MM.1S (cell line): ENCODE measurements around the gene LRMDA.

ENCODE experiments used
- DNase-seq: peaks from one replicate; pipeline ENCODE4 v3.0.0-alpha.2; 2015
- H2AFZ ChIP-seq: fragments of 300-600 bp; sonication (generic); 2 replicates; pipeline ENCODE4 v1.6.0; 2016; ENCODE audit warnings: antibody characterized with exemption, low read length
- H3F3A ChIP-seq: fragments of 300-600 bp; sonication (generic); 2 replicates; pipeline ENCODE4 v1.6.1; 2016; ENCODE audit warnings: mild to moderate bottlenecking, antibody characterized with exemption, low read length, moderate library complexity, mixed read lengths; ENCODE audit not compliant: insufficient read depth
- H3K27ac ChIP-seq: fragments of 300-600 bp; sonication (generic); 2 replicates; pipeline ENCODE4 v1.5.1; 2016; ENCODE audit warnings: mild to moderate bottlenecking, low read length
- H3K27me3 ChIP-seq: fragments of 300-600 bp; sonication (generic); replicated peaks from 2 replicates; pipeline ENCODE4 v1.6.0; 2016; ENCODE audit warnings: low read length; ENCODE audit not compliant: insufficient read depth
- H3K36me3 ChIP-seq: fragments of 300-600 bp; sonication (generic); replicated peaks from 2 replicates; pipeline ENCODE4 v1.6.1; 2016; ENCODE audit warnings: mild to moderate bottlenecking, low read length, mixed read lengths; ENCODE audit not compliant: insufficient read depth
- H3K4me1 ChIP-seq: fragments of 300-600 bp; sonication (generic); 2 replicates; pipeline ENCODE4 v1.6.1; 2016; ENCODE audit warnings: low read length, mixed read lengths
- H3K4me2 ChIP-seq: fragments of 300-600 bp; sonication (generic); 2 replicates; pipeline ENCODE4 v1.6.0; 2016; ENCODE audit warnings: low read depth, low read length
- H3K4me3 ChIP-seq: fragments of 300-600 bp; sonication (generic); 2 replicates; pipeline ENCODE4 v1.5.1; 2016; ENCODE audit warnings: low read length, mixed read lengths
- H3K79me2 ChIP-seq: fragments of 300-600 bp; sonication (generic); 2 replicates; pipeline ENCODE4 v1.6.1; 2016; ENCODE audit warnings: mixed run types, low read length, mixed read lengths
- H3K9ac ChIP-seq: fragments of 300-600 bp; sonication (generic); 2 replicates; pipeline ENCODE4 v1.6.1; 2016; ENCODE audit warnings: low read length, mixed read lengths
- H3K9me2 ChIP-seq: fragments of 300-600 bp; sonication (generic); replicated peaks from 2 replicates; pipeline ENCODE4 v1.6.1; 2016; ENCODE audit warnings: mild to moderate bottlenecking, low read length, mixed read lengths; ENCODE audit not compliant: insufficient read depth
- H3K9me3 ChIP-seq: fragments of 300-600 bp; sonication (generic); replicated peaks from 2 replicates; pipeline ENCODE4 v1.6.1; 2016; ENCODE audit warnings: mild to moderate bottlenecking, low read length, mixed read lengths; ENCODE audit not compliant: insufficient read depth
- H4K20me1 ChIP-seq: fragments of 300-600 bp; sonication (generic); 2 replicates; pipeline ENCODE4 v1.6.1; 2016; ENCODE audit warnings: mild to moderate bottlenecking, low read length, moderate library complexity, mixed read lengths; ENCODE audit not compliant: insufficient read depth
- EZH2 ChIP-seq: fragments of 300-600 bp; sonication (generic); optimal IDR thresholded peaks from 2 replicates; pipeline ENCODE3; 2017; ENCODE audit warnings: low read depth, mild to moderate bottlenecking, antibody characterized with exemption, low read length, mixed read lengths
- EZH2phosphoT487 ChIP-seq: fragments of 300-600 bp; sonication (generic); IDR thresholded peaks from 2 replicates; pipeline ENCODE4 v1.6.1; 2018; ENCODE audit warnings: antibody characterized with exemption, low read length
- TF ChIP-seq, protein P1 (sequence below): fragments of 300-600 bp; sonication (generic); IDR thresholded peaks from 2 replicates; pipeline ENCODE4 v1.5.1; 2016; ENCODE audit warnings: antibody characterized with exemption, low read length, mixed read lengths

The LRMDA gene

DNA sequence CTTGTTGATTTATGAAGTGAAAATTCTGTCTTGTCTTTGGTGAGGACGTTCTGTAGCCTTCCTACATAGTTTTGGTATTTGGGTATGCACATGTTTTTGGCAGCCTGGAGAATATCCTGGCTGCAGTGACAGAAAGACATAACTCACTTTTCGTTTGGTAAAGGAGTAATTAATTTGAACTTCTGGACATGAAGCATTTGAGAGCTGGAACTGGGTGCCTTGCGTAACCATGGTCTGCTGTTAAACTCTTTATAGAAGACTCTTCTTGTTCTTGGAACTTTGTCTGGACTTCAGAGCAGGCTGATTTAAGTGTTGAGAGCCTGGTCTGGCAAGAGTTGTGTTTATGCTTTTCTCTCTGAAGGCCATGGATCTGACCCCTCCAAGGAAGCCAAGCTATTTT, 231.3 kb downstream of the LRMDA start:
- Histone ChIP-seq H3K4me1 (no peaks in the 10 kb centered on the region), H3K9me2 (no peaks in the 10 kb centered on the region), H3F3A (no peaks in the 10 kb centered on the region), H3K79me2 (no peaks in the 10 kb centered on the region), H3K9me3 (no peaks in the 10 kb centered on the region), H3K27ac (no peak overlapping the region), H4K20me1 (no peaks in the 10 kb centered on the region), H3K4me2 (no peak overlapping the region), H3K4me3 (no peak overlapping the region), H3K27me3 (no peaks in the 10 kb centered on the region), H3K9ac (no peak overlapping the region), H3K36me3 (no peaks in the 10 kb centered on the region), H2AFZ (no peak overlapping the region)
- TF ChIP-seq, protein P1, sequence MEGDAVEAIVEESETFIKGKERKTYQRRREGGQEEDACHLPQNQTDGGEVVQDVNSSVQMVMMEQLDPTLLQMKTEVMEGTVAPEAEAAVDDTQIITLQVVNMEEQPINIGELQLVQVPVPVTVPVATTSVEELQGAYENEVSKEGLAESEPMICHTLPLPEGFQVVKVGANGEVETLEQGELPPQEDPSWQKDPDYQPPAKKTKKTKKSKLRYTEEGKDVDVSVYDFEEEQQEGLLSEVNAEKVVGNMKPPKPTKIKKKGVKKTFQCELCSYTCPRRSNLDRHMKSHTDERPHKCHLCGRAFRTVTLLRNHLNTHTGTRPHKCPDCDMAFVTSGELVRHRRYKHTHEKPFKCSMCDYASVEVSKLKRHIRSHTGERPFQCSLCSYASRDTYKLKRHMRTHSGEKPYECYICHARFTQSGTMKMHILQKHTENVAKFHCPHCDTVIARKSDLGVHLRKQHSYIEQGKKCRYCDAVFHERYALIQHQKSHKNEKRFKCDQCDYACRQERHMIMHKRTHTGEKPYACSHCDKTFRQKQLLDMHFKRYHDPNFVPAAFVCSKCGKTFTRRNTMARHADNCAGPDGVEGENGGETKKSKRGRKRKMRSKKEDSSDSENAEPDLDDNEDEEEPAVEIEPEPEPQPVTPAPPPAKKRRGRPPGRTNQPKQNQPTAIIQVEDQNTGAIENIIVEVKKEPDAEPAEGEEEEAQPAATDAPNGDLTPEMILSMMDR, result no peak
- TF ChIP-seq EZH2phosphoT487 (no peak), EZH2 (no peak)
- no peak for DNase-seq

DNA sequence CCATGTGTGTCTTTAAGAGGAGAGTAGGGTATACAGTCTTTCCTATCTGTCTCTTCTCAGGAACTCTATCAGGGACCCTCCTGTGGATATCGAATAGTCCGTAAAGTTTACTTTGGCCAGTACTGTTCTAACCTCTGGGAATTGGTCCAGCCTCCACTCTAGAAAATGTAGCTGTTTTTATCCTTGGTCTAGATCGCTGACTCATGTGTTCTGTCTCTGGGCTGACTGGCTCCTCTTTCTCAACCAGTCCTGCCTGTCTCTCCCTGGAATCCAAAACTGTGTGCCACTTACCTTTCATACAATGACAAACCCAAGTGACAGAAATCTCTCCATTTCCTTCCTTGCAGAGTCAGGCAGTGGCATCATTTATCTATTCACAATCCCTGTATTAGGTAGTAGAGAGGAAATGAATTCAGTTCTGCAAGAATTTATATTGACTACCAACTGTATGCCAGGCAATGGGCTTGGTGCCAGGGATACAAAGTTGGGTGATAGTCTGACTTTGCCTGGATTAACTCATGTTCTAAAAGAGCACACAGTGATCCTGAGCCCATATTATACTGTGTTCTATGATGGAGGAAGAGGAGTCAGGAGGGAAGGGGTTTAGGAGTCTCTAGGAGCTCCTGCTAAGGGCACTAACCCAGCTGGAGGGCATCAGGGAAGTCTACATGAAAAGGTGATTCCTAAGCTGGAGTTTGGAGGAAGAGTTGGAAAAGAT, 232.7 kb downstream of the LRMDA start:
- no peak overlapping the region for H3K4me2 ChIP-seq
- no peak overlapping the region for H3K27ac ChIP-seq
- no peaks in the 10 kb centered on the region for H3K4me1 ChIP-seq
- H3K4me3 ChIP-seq, result no peak overlapping the region
- TF ChIP-seq, protein P1, result no peak
- TF ChIP-seq EZH2 (no peak), EZH2phosphoT487 (no peak)
- no peaks in the 10 kb centered on the region for H3K9me2 ChIP-seq
- H3F3A ChIP-seq, result no peaks in the 10 kb centered on the region
- H3K79me2 ChIP-seq, result no peaks in the 10 kb centered on the region
- no peak for DNase-seq
- no peaks in the 10 kb centered on the region for H3K27me3 ChIP-seq
- H2AFZ ChIP-seq, result no peak overlapping the region
- no peaks in the 10 kb centered on the region for H3K9me3 ChIP-seq
- no peaks in the 10 kb centered on the region for H3K36me3 ChIP-seq
- no peaks in the 10 kb centered on the region for H4K20me1 ChIP-seq
- no peak overlapping the region for H3K9ac ChIP-seq

DNA sequence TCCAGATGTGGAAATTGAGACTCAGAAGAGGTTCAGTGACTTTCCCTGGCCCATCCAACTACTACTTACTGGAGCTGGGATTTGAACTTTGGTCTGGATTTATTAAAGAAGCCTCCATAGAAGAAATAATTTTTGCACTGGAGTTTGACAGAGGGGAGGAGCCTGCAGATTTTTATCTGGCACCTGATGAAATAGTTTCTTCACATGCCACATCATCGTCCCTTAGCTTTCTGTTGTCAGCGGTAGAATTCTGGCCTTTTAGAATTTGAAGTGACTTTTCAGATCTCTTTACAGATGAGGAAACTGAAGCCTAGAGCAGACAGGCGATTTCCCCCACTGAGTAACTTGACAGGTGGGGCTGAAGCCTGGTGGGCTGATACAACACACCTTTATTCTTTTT, 233.5 kb downstream of the LRMDA start:
- no peak overlapping the region for H2AFZ ChIP-seq

More for the DNA sequence above, 233.5 kb downstream of the LRMDA start:
- H3K4me1 ChIP-seq, result no peaks in the 10 kb centered on the region
- H3K4me3 ChIP-seq, result no peak overlapping the region
- no peaks in the 10 kb centered on the region for H3F3A ChIP-seq
- no peaks in the 10 kb centered on the region for H3K79me2 ChIP-seq
- no peaks in the 10 kb centered on the region for H4K20me1 ChIP-seq
- no peak overlapping the region for H3K4me2 ChIP-seq
- no peaks in the 10 kb centered on the region for H3K36me3 ChIP-seq
- H3K9me2 ChIP-seq, result no peaks in the 10 kb centered on the region
- no peak for DNase-seq
- no peak overlapping the region for H3K27ac ChIP-seq
- H3K27me3 ChIP-seq, result no peaks in the 10 kb centered on the region
- TF ChIP-seq, protein P1, result no peak
- TF ChIP-seq EZH2phosphoT487 (no peak), EZH2 (no peak)
- no peaks in the 10 kb centered on the region for H3K9me3 ChIP-seq
- no peak overlapping the region for H3K9ac ChIP-seq
